GM12878 (cell line): Measurements from ENCODE around the gene AMDHD2. TPM values are rescaled to one million over a fixed set of nuclear protein-coding genes. Genes with fewer than 3 reads are reported as not detected.

Source experiments
- ATAC-seq: fragments of 200-7000 bp; cut with Tn5 transposase; 3 replicates; pipeline ENCODE4 v1.9.1; 2020; ENCODE audit warnings: mild to moderate bottlenecking, moderate library complexity
- BruUV-seq: library from RNA; stranded (reverse); fragments of 400-500 nt; replicated peaks from 2 replicates; lab custom pipeline; 2021; lab: Mats Ljungman, UMichigan
- CTCF ChIA-PET: fragments of 300-600 bp; sonication (Branson Sonifier 250); formaldehyde crosslinking; extraction: SDS; loops from one replicate; lab custom pipeline; 2021; ENCODE audit warnings: inconsistent platforms; lab: Yijun Ruan, JAX
- POLR2A ChIA-PET: fragments of 350-600 bp; formaldehyde crosslinking; extraction: SDS; loops from one replicate; lab custom pipeline; 2021; ENCODE audit warnings: inconsistent platforms; lab: Charles Lee
- RAD21 ChIA-PET: fragments of 300-600 bp; sonication (Branson Sonifier 250); formaldehyde crosslinking; loops from one replicate; lab custom pipeline; 2023; ENCODE audit warnings: antibody characterized with exemption; ENCODE audit not compliant: unreplicated experiment; lab: Charles Lee
- SMC1A ChIA-PET: fragments of 300-600 bp; sonication (Branson Sonifier 250); formaldehyde crosslinking; loops from one replicate; lab custom pipeline; 2023; ENCODE audit not compliant: unreplicated experiment, uncharacterized antibody; lab: Charles Lee
- DNase-seq: peaks from one replicate; pipeline ENCODE4 v3.0.0-alpha.2; 2011; ENCODE audit warnings: low read depth, low spot score
- FAIRE-seq: peaks from 3 replicates; lab custom pipeline; 2011; peaks lifted over from hg19 to GRCh38; lab: Jason Lieb, UNC
- H2AFZ ChIP-seq: 2 replicates; pipeline ENCODE4 v1.6.0; 2011; ENCODE audit warnings: low read depth, low read length, control low read depth; ENCODE audit not compliant: control insufficient read depth
- H3K27ac ChIP-seq: 2 replicates; pipeline ENCODE4 v1.5.1; 2011; ENCODE audit warnings: control low read depth; ENCODE audit not compliant: control insufficient read depth, insufficient read depth
- H3K27me3 ChIP-seq, 2 experiments: replicated peaks in 1 of 2; 2 replicates each; pipeline versions ENCODE4 v1.6.0 to v1.6.1; 2011; ENCODE audit warnings: low read length in 1 of 2; ENCODE audit not compliant: control insufficient read depth in 2 of 2, insufficient read depth in 2 of 2
- H3K36me3 ChIP-seq, 2 experiments: 2 replicates each; pipeline ENCODE4 v1.5.1; 2011; ENCODE audit warnings: low read length in 1 of 2; ENCODE audit not compliant: control insufficient read depth in 2 of 2, insufficient read depth in 2 of 2
- H3K4me1 ChIP-seq: 2 replicates; pipeline ENCODE4 v1.6.1; 2011; ENCODE audit warnings: mild to moderate bottlenecking, low read length, moderate library complexity, mixed read lengths; ENCODE audit not compliant: control insufficient read depth, insufficient read depth
- H3K4me2 ChIP-seq: 2 replicates; pipeline ENCODE4 v1.6.0; 2011; ENCODE audit warnings: control low read depth; ENCODE audit not compliant: control insufficient read depth, insufficient read depth
- H3K4me3 ChIP-seq: fragments of 200-600 bp; sonication (generic); 2 replicates; pipeline ENCODE4 v1.5.1; 2016
- H3K79me2 ChIP-seq: 2 replicates; pipeline ENCODE4 v1.6.0; 2011; ENCODE audit warnings: low read length; ENCODE audit not compliant: control insufficient read depth, insufficient read depth
- H3K9ac ChIP-seq: 2 replicates; pipeline ENCODE4 v1.8.0; 2011; ENCODE audit warnings: low read length, control low read depth, mixed read lengths; ENCODE audit not compliant: control insufficient read depth, insufficient read depth
- H3K9me3 ChIP-seq: replicated peaks from 3 replicates; pipeline ENCODE4 v1.5.1; 2011; ENCODE audit warnings: mild to moderate bottlenecking, low read length; ENCODE audit not compliant: control insufficient read depth, insufficient read depth
- H4K20me1 ChIP-seq: 2 replicates; pipeline ENCODE4 v1.6.0; 2011; ENCODE audit not compliant: control insufficient read depth, insufficient read depth
- BCL3 ChIP-seq: IDR thresholded peaks from 2 replicates; pipeline ENCODE4 v1.6.1; 2011; ENCODE audit warnings: borderline replicate concordance, low read depth, mild to moderate bottlenecking, moderate library complexity, low read length; ENCODE audit not compliant: insufficient read depth, poor library complexity, severe bottlenecking
- BCLAF1 ChIP-seq: fragments of 450-650 bp; IDR thresholded peaks from 2 replicates; pipeline ENCODE4 v1.6.1; 2017; ENCODE audit warnings: antibody characterized with exemption, mild to moderate bottlenecking, moderate library complexity
- CBX5 ChIP-seq: sonication (generic); IDR thresholded peaks from 2 replicates; pipeline ENCODE4 v1.6.1; 2016; ENCODE audit warnings: low read depth, moderate library complexity, mild to moderate bottlenecking, inconsistent platforms
- IKZF1 ChIP-seq: fragments of 450-650 bp; conservative IDR thresholded peaks from 2 replicates; pipeline ENCODE4 v1.6.1; 2017; ENCODE audit warnings: antibody characterized with exemption, mild to moderate bottlenecking
- KLF5 ChIP-seq: fragments of 450-650 bp; IDR thresholded peaks from 2 replicates; pipeline ENCODE4 v1.6.1; 2014; ENCODE audit warnings: mild to moderate bottlenecking; ENCODE audit not compliant: partially characterized antibody
- SIN3A ChIP-seq: IDR thresholded peaks from 2 replicates; pipeline ENCODE4 v1.6.1; 2012; ENCODE audit warnings: low read depth, low read length, improper control_type of control experiment
- SREBF2 ChIP-seq: IDR thresholded peaks from 2 replicates; pipeline ENCODE4 v1.6.1; 2012; ENCODE audit warnings: mild to moderate bottlenecking, low read length
- ZBED1 ChIP-seq: IDR thresholded peaks from 2 replicates; pipeline ENCODE4 v1.6.1; 2016; ENCODE audit warnings: borderline replicate concordance
- ZNF207 ChIP-seq: fragments of 450-650 bp; IDR thresholded peaks from 2 replicates; pipeline ENCODE4 v1.6.1; 2014; ENCODE audit warnings: antibody characterized with exemption, mild to moderate bottlenecking, borderline replicate concordance
- ZNF24 ChIP-seq: fragments of 450-650 bp; IDR thresholded peaks from 2 replicates; pipeline ENCODE4 v1.6.1; 2017; ENCODE audit warnings: antibody characterized with exemption, mild to moderate bottlenecking
- ZNF592 ChIP-seq: fragments of 450-650 bp; IDR thresholded peaks from 2 replicates; pipeline ENCODE4 v1.6.1; 2017; ENCODE audit warnings: mild to moderate bottlenecking, moderate library complexity
- ZNF687 ChIP-seq: fragments of 450-650 bp; IDR thresholded peaks from 2 replicates; pipeline ENCODE4 v1.6.1; 2017; ENCODE audit warnings: mild to moderate bottlenecking, moderate library complexity
- WGBS: methylation state at CpG from one replicate; pipeline ENCODE4 v1.1.6; 2016; ENCODE audit warnings: low lambda C conversion rate; ENCODE audit not compliant: insufficient replicate concordance, insufficient coverage; ENCODE audit errors: missing lambda C conversion rate; 5-methylcytosine and 5-hydroxymethylcytosine counted together
- in situ Hi-C: fragments of 300-500 bp; cut with MboI; formaldehyde crosslinking; loops from 9 replicates; pipeline ENCODE4 v1.14.3; 2018; ENCODE audit warnings: mixed read lengths
- intact Hi-C: fragments of 100-400 bp; cut with micrococcal nuclease; formaldehyde crosslinking; loops from one replicate; pipeline ENCODE4 v1.14.2; 2022; ENCODE audit not compliant: unreplicated experiment
- polyA plus RNA-seq, 11 experiments: library from polyadenylated mRNA; depleted of rRNA in 4 of 11; unstranded in 6 of 11; stranded (reverse) in 5 of 11; fragments of >200 nt; fragmentation: Nextera tagmentation in 4 of 11; fragmentation: Illumina TruSeq in 1 of 11; extraction: Ambion mirVana in 4 of 11; extraction: Trizol in 1 of 11; gene quantifications; 1 replicate in 1 of 11; 2 replicates in 10 of 11; pipeline versions ENCODE4 v1.2.1 to v1.2.3, GENCODE V29; 2011 to 2016; ENCODE audit warnings: inconsistent platforms in 2 of 11, missing spikeins in 2 of 11, low read depth in 1 of 11
- total RNA-seq, 4 experiments: library from RNA; depleted of rRNA in 3 of 4; stranded (reverse); fragments of >200 nt in 3 of 4; fragmentation: Illumina TruSeq in 1 of 4; extraction: Trizol in 1 of 4; gene quantifications; 2 replicates each; pipeline versions ENCODE4 v1.2.1 to v1.2.3, GENCODE V29; 2013 to 2021

The AMDHD2 gene
- total and polyA plus RNA-seq, 10 of the 15 experiments (the other 5 are each of a cell fraction or from before 2014, with no cell fraction given): 0.60 to 41.8 (median 24.3) TPM; not detected in 1

- Histone ChIP-seq H3K79me2 (no peaks in the 10 kb centered on the region), H3K4me3 (no peak overlapping the region), H2AFZ (no peak overlapping the region), H4K20me1 (no peaks in the 10 kb centered on the region), H3K4me1 (peaks cover 20% of the 10 kb centered on the region), H3K27me3 (peaks cover 0 to 2% of the 10 kb centered on the region in 2 experiments; a peak in 1 of 4 replicates), H3K9me3 (no peaks in the 10 kb centered on the region), H3K27ac (no peak overlapping the region), H3K9ac (no peak overlapping the region), H3K36me3 (no peaks in the 10 kb centered on the region), H3K4me2 (no peak overlapping the region)
- DNase-seq (no peak), ATAC-seq (no peak), FAIRE-seq (no peak)
- 95% methylated on average over 27 of the region's 27 CpGs for WGBS
- ChIA-PET CTCF (no interaction called here), SMC1A (no interaction called here), RAD21 (interaction anchor here (2.2 kb wide), 1 partner anchor 42 kb away, joined by 6 read pairs; no protein-coding TSS in a partner anchor), POLR2A (interaction anchor here (0.9 kb wide), 1 partner anchor 13 kb away, joined by 3 read pairs; the partner anchor contains the start of gene TEDC2)
- intact Hi-C loops: no loop called here
- no TSS peak for BruUV-seq
- in situ Hi-C loops: no loop called here
- no peak for TF ChIP-seq ZNF592
- no peak for TF ChIP-seq ZNF24
- TF ChIP-seq BCL3: no peak
- no peak for TF ChIP-seq CBX5
- TF ChIP-seq SREBF2: no peak
- TF ChIP-seq ZNF687: no peak
- TF ChIP-seq BCLAF1: no peak
- TF ChIP-seq ZBED1: no peak
- no peak for TF ChIP-seq SIN3A
- TF ChIP-seq KLF5: no peak
- TF ChIP-seq ZNF207: no peak
- no peak for TF ChIP-seq IKZF1
Observed at GRCh38 chr16:2472488-2472864, 47.7 kb upstream of the AMDHD2 start.
